CD4-positive, CD25-positive, alpha-beta regulatory T cell (primary cell): ENCODE results near the gene ADARB1. TPM values are rescaled to one million over a fixed set of nuclear protein-coding genes. Genes with fewer than 3 reads are reported as not detected.

Source experiments
- ATAC-seq, 2 donors: fragments of 150-1000 bp; cut with Tn5 transposase; one replicate each; pipeline ENCODE4 v1.10.0; 2021; ENCODE audit warnings: low read depth in 2 of 2, moderate number of reproducible peaks in 2 of 2, moderate library complexity in 1 of 2
- DNase-seq, 3 donors: peaks; one replicate each; pipeline versions ENCODE4 v3.0.0 to v3.0.0-alpha.2; 2012 to 2022; ENCODE audit warnings: mixed read lengths in 1 of 3
- H3K27ac ChIP-seq: one replicate; pipeline ENCODE4 v1.7.0; 2013; ENCODE audit warnings: mild to moderate bottlenecking, low read length; ENCODE audit not compliant: insufficient read depth, poor library complexity, severe bottlenecking
- H3K27me3 ChIP-seq: one replicate; pipeline ENCODE4 v1.7.0; 2013; ENCODE audit warnings: low read length; ENCODE audit not compliant: control insufficient read depth, insufficient read depth
- H3K36me3 ChIP-seq: one replicate; pipeline ENCODE4 v1.7.0; 2013; ENCODE audit warnings: mild to moderate bottlenecking, low read length, moderate library complexity; ENCODE audit not compliant: control insufficient read depth, insufficient read depth
- H3K4me1 ChIP-seq: 2 replicates; pipeline ENCODE4 v1.7.0; 2013; ENCODE audit warnings: mild to moderate bottlenecking, low read length; ENCODE audit not compliant: insufficient read depth, control insufficient read depth, poor library complexity, severe bottlenecking
- H3K4me3 ChIP-seq: one replicate; pipeline ENCODE4 v1.7.0; 2013; ENCODE audit warnings: low read depth, mild to moderate bottlenecking, low read length, moderate library complexity
- H3K9me3 ChIP-seq, 2 experiments: 1 replicate in 1 of 2; 2 replicates in 1 of 2; pipeline ENCODE4 v1.7.0; 2013; ENCODE audit warnings: low read length in 2 of 2, mild to moderate bottlenecking in 1 of 2, moderate library complexity in 1 of 2; ENCODE audit not compliant: control insufficient read depth in 2 of 2
- H3K27ac Mint-ChIP-seq, 3 donors: one replicate each; pipeline ENCODE4 v1.8.0; 2020 to 2022; ENCODE audit warnings: mild to moderate bottlenecking in 3 of 3, mixed read lengths in 3 of 3, moderate library complexity in 2 of 3
- H3K27me3 Mint-ChIP-seq: one replicate; pipeline ENCODE4 v1.8.0; 2022; ENCODE audit warnings: mild to moderate bottlenecking, mixed read lengths
- H3K36me3 Mint-ChIP-seq: one replicate; pipeline ENCODE4 v1.8.0; 2020; ENCODE audit warnings: mixed read lengths
- H3K4me1 Mint-ChIP-seq, 4 donors: one replicate each; pipeline ENCODE4 v1.8.0; 2020 to 2022; ENCODE audit warnings: mixed read lengths in 4 of 4, mild to moderate bottlenecking in 1 of 4
- H3K4me3 Mint-ChIP-seq, 4 donors: one replicate each; pipeline ENCODE4 v1.8.0; 2020 to 2022; ENCODE audit warnings: mild to moderate bottlenecking in 4 of 4, mixed read lengths in 4 of 4, moderate library complexity in 3 of 4
- H3K9me3 Mint-ChIP-seq, 7 donors: one replicate each; pipeline ENCODE4 v1.8.0; 2020 to 2022; ENCODE audit warnings: mixed read lengths in 7 of 7, mild to moderate bottlenecking in 3 of 7, moderate library complexity in 2 of 7
- polyA plus RNA-seq, 4 donors: library from polyadenylated mRNA; unstranded; fragments of 300-500 nt; fragmentation: Illumina TruSeq; gene quantifications; one replicate each; pipeline ENCODE4 v1.2.3, GENCODE V29; 2021
- total RNA-seq: library from RNA; stranded (reverse); gene quantifications from one replicate; pipeline ENCODE4 v1.2.3, GENCODE V29; 2022

ADARB1 gene
- total and polyA plus RNA-seq, 5 donors from 2014 or later, result 2.8 to 52.9 (median 5.6) TPM

- Mint-ChIP-seq H3K9me3 (peaks cover 0 to 2% (median 0%) of the 10 kb centered on the region in 7 donors), H3K27me3 (no peaks in the 10 kb centered on the region), H3K27ac (peak overlapping the region in 1 of 3 donors; percentile 42), H3K4me1 (peaks cover 0 to 51% (median 45%) of the 10 kb centered on the region in 4 donors), H3K4me3 (no peak overlapping the region), H3K36me3 (peaks cover 6% of the 10 kb centered on the region)
- Histone ChIP-seq H3K27me3 (no peaks in the 10 kb centered on the region), H3K4me1 (peaks cover 12% of the 10 kb centered on the region), H3K4me3 (no peak overlapping the region), H3K9me3 (no peaks in the 10 kb centered on the region), H3K27ac (no peak overlapping the region), H3K36me3 (no peaks in the 10 kb centered on the region)
- DNase-seq (no peak), ATAC-seq (no peak)
Observed at GRCh38 chr21:45112371-45112770, 38.0 kb downstream of the ADARB1 start.

DNA sequence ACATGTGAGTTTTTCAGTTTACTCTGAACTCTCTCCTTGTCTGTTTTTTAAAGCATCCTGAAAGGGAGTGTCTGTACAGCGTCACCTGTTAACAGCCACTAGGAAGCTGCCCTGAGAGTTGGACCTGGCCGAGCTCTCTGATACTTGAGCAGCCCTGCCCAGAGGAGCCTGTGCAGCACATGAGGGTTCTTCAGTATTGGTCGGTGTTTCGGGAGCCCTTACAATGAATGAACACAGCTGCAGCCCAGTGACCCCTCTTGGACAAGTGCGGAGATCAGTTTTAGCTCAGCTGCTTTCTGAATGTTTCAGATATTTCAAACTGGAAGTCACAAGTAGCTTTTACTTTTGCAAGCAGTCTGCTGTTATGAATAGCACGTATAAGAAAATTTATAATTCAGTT, 39.2 kb downstream of the ADARB1 start:
- Histone ChIP-seq H3K27me3 (no peaks in the 10 kb centered on the region), H3K27ac (no peak overlapping the region), H3K4me1 (peaks cover 12% of the 10 kb centered on the region), H3K4me3 (no peak overlapping the region), H3K36me3 (no peaks in the 10 kb centered on the region), H3K9me3 (no peaks in the 10 kb centered on the region)
- Mint-ChIP-seq H3K27me3 (no peaks in the 10 kb centered on the region), H3K9me3 (peaks cover 0 to 2% (median 0%) of the 10 kb centered on the region in 7 donors), H3K36me3 (peaks cover 6% of the 10 kb centered on the region), H3K27ac (no peak overlapping the region), H3K4me3 (no peak overlapping the region), H3K4me1 (peaks cover 0 to 49% (median 41%) of the 10 kb centered on the region in 4 donors)
- ATAC-seq (no peak), DNase-seq (no peak)

DNA sequence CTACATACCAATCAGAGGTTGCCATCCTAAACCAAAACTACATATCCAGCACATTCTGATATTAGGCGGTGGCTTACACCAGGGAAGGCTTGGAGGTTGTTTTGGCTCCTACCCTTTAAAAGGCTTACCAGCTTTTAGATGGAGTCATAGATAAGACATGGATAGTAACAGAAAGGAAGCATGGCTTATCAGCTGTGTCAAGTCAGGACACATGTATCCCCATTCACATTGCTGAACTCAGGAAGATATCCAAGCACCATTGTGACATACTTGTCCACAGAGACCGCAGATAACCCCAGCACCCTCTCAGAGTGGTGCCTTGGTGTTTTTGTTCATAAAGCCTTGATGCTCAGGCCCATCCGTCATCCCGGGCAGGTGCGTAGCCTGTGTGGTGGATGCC, 39.7 kb downstream of the ADARB1 start:
- Mint-ChIP-seq H3K9me3 (peaks cover 0 to 2% (median 0%) of the 10 kb centered on the region in 7 donors), H3K36me3 (peaks cover 6% of the 10 kb centered on the region), H3K4me1 (peaks cover 0 to 44% (median 36%) of the 10 kb centered on the region in 4 donors), H3K4me3 (no peak overlapping the region), H3K27me3 (no peaks in the 10 kb centered on the region), H3K27ac (no peak overlapping the region)
- DNase-seq (no peak), ATAC-seq (no peak)
- peaks cover 12% of the 10 kb centered on the region for H3K4me1 ChIP-seq
- no peaks in the 10 kb centered on the region for H3K9me3 ChIP-seq
- H3K27ac ChIP-seq, result no peak overlapping the region
- H3K27me3 ChIP-seq, result no peaks in the 10 kb centered on the region
- H3K4me3 ChIP-seq, result no peak overlapping the region
- no peaks in the 10 kb centered on the region for H3K36me3 ChIP-seq

GRCh38 chr21:45114475-45114874, 40.1 kb downstream of the ADARB1 start:
- Histone ChIP-seq H3K4me3 (no peak overlapping the region), H3K27me3 (no peaks in the 10 kb centered on the region), H3K4me1 (peaks cover 9% of the 10 kb centered on the region), H3K27ac (no peak overlapping the region), H3K36me3 (no peaks in the 10 kb centered on the region), H3K9me3 (no peaks in the 10 kb centered on the region)
- DNase-seq (no peak), ATAC-seq (no peak)
- Mint-ChIP-seq H3K4me3 (no peak overlapping the region), H3K27me3 (no peaks in the 10 kb centered on the region), H3K4me1 (peaks cover 0 to 40% (median 33%) of the 10 kb centered on the region in 4 donors), H3K9me3 (peaks cover 0 to 2% (median 0%) of the 10 kb centered on the region in 7 donors), H3K27ac (peak overlapping the region in 2 of 3 donors; percentile 72 to 79), H3K36me3 (peaks cover 6% of the 10 kb centered on the region)

DNA sequence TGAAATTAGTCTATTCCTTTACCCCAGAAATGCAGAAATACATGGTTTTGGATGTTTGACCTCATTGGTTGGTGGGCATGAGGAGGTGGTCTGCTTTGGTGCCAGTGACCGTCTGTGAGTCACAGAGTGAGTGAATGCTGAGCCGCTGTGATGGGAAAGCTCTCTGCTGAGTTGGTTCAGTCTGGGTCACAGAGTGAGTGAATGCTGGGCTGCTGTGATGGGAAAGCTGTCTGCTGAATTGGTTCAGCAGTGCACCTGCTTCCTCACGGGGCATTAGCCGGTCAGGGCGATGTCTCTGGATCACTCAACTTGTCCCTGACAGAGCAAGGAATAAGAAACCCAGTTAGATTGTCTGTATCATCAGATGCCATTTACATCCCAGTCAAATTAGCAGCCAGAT, 40.8 kb downstream of the ADARB1 start:
- Mint-ChIP-seq H3K9me3 (peaks cover 0 to 1% (median 0%) of the 10 kb centered on the region in 7 donors), H3K27me3 (no peaks in the 10 kb centered on the region), H3K36me3 (peaks cover 9% of the 10 kb centered on the region), H3K4me1 (peaks cover 0 to 33% (median 27%) of the 10 kb centered on the region in 4 donors), H3K4me3 (no peak overlapping the region), H3K27ac (peak overlapping the region in 2 of 3 donors; percentile 77 to 79)
- Histone ChIP-seq H3K9me3 (no peaks in the 10 kb centered on the region), H3K27me3 (no peaks in the 10 kb centered on the region), H3K27ac (no peak overlapping the region), H3K4me1 (peaks cover 2% of the 10 kb centered on the region), H3K36me3 (no peaks in the 10 kb centered on the region), H3K4me3 (no peak overlapping the region)
- ATAC-seq (no peak), DNase-seq (no peak)

- Histone ChIP-seq H3K27me3 (no peaks in the 10 kb centered on the region), H3K4me1 (no peaks in the 10 kb centered on the region), H3K4me3 (no peak overlapping the region), H3K27ac (no peak overlapping the region), H3K36me3 (peaks cover 6% of the 10 kb centered on the region), H3K9me3 (no peaks in the 10 kb centered on the region)
- DNase-seq, result no peak
- Mint-ChIP-seq H3K27ac (no peak overlapping the region), H3K4me3 (no peak overlapping the region), H3K4me1 (peaks cover 0 to 28% (median 20%) of the 10 kb centered on the region in 4 donors), H3K9me3 (peaks cover 0 to 1% (median 0%) of the 10 kb centered on the region in 7 donors), H3K36me3 (peaks cover 16% of the 10 kb centered on the region), H3K27me3 (no peaks in the 10 kb centered on the region)
- ATAC-seq, result no peak
Observed at GRCh38 chr21:45116066-45116465, 41.7 kb downstream of the ADARB1 start.

- H3K27ac Mint-ChIP-seq, result peak overlapping the region in 1 of 3 donors; percentile 54
- peaks cover 6% of the 10 kb centered on the region for H3K36me3 ChIP-seq
- no peak overlapping the region for H3K27ac ChIP-seq
- H3K9me3 Mint-ChIP-seq, result peaks cover 0 to 1% (median 0%) of the 10 kb centered on the region in 7 donors
- DNase-seq (no peak), ATAC-seq (no peak)
- H3K27me3 Mint-ChIP-seq, result no peaks in the 10 kb centered on the region
- H3K4me3 Mint-ChIP-seq, result no peak overlapping the region
- H3K27me3 ChIP-seq, result no peaks in the 10 kb centered on the region
- no peaks in the 10 kb centered on the region for H3K4me1 ChIP-seq
- peaks cover 22% of the 10 kb centered on the region for H3K36me3 Mint-ChIP-seq
- peaks cover 0 to 26% (median 24%) of the 10 kb centered on the region in 4 donors for H3K4me1 Mint-ChIP-seq
- no peak overlapping the region for H3K4me3 ChIP-seq
- H3K9me3 ChIP-seq, result no peaks in the 10 kb centered on the region
Observed at GRCh38 chr21:45117314-45117713, 42.9 kb downstream of the ADARB1 start.

DNA sequence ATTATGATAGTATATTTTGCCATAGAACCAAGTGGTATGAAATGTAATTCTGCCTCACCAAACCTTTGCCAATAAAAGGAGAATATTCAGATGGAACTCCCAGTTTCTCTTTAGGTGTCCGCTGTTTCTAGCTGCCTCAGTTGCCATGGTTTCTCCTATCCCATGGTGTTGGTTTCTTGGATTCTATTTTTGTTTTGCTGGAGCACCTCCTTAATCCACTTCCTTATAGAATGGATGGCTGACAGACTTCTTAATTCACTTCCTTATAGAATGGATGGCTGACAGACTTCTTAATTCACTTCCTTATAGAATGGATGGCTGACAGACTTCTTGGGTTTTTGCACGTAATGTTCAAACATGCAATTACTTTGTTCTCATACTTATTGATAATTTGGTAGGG, 43.7 kb downstream of the ADARB1 start:
- Mint-ChIP-seq H3K36me3 (peaks cover 19% of the 10 kb centered on the region), H3K4me3 (no peak overlapping the region), H3K9me3 (no peaks in the 10 kb centered on the region), H3K4me1 (peaks cover 0 to 29% (median 25%) of the 10 kb centered on the region in 4 donors), H3K27me3 (no peaks in the 10 kb centered on the region), H3K27ac (no peak overlapping the region)
- no peak overlapping the region for H3K27ac ChIP-seq
- ATAC-seq, result no peak
- no peak overlapping the region for H3K4me3 ChIP-seq
- no peaks in the 10 kb centered on the region for H3K4me1 ChIP-seq
- DNase-seq, result no peak
- no peaks in the 10 kb centered on the region for H3K9me3 ChIP-seq
- H3K27me3 ChIP-seq, result no peaks in the 10 kb centered on the region
- H3K36me3 ChIP-seq, result peaks cover 6% of the 10 kb centered on the region
